ENCODE data around the gene ZNF513.
"Not testable (repeated sequence)": the region's sequence is repeated elsewhere in the genome, so short reads cannot be mapped to it uniquely, and the experiment has no call there.

ZNF513 gene

DNA sequence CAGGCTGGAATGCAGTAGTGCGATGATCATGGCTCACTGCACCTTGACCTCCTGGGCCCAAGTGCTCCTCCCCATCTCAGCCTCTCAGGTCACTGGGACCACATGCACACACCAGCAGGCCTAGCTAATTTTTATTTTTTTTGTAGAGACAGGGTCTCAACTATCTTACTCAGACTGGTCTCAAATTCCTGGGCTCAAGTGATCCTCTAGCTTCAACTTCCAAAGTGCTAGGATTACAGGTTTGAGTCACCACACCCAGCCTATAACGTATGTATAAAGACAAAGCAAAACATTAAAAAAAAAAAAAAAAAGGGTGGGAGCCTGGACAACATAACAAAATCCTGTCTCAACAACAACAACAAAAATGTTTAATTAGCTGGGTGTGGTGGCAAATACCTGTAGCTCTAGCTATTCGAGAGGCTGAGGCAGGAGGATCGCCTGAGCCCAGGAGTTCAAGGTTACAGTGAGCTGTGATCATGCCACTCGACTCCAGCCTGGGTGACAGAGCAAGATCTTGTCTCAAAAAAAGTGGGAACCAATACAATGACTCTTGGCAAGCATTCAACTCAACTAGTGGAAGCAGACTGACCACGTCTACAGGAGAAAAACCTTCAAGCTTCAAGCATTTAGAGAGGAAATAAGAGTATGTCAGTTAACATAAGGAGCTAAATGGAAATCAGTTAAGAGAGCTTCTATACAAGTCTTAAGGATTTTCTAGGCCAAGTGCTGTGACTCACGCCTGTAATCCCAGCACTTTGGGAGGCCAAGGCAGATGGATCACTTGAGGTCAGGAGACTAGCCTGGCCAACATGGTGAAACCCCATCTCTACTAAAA is 26.6 kb downstream of the ZNF513 start:
- FAIRE-seq, result no peak

- FAIRE-seq, result not testable (repeated sequence)
These were observed 27.2 kb downstream of the ZNF513 start for GRCh38 chr2:27353386-27353761.

- FAIRE-seq, result no peak
These were observed 28.5 kb downstream of the ZNF513 start for GRCh38 chr2:27351802-27352598.

DNA sequence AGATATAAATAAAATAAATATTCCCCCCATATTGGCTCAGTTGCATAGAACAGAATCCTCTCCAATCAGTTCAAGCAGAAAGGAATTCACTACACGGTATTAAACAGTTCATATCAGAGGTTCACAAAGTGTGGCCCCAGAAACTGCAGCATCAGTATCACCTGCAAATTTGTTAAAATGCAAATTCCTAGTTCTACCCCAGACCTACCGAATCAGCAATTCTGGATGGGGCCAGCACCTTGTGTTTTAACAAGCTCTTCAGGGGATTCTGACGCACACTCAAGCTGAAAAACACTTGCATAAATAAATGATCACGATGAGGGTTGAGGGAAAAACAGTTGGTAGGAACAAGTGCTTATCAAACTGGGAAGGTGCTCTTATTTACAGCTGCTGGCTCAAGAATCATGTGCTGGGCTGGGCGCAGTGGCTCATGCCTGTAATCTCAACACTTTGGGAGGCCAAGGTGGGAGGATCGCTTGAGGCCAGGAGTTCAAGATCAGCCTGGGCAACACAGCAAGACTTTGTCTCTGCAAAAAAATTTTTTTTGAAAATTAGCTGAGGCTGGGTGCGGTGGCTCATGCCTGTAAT is 30.3 kb downstream of the ZNF513 start:
- no peak for FAIRE-seq

DNA sequence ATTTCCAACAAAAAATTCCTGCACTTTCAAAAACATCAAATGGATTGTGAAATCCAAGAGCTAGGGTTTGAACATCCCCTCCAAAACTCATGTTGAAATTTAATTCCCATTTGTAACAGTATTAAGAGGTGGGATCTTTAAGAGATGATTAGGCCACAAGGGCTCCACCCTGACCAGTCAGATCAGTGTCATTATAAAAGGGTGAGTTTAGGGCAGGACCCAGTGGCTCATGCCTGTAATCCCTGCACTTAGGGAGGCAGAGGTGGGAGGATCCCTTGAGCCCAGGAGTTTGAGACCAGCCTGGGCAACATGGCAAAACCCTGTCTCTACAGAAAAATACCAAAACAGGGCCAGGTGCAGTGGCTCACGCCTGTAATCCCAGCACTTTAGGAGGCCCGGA is 32.9 kb downstream of the ZNF513 start:
- FAIRE-seq, result no peak

GRCh38 chr2:27336173-27336572 is 44.4 kb downstream of the ZNF513 start:
- FAIRE-seq, result no peak

- FAIRE-seq, result no peak
These were observed 45.2 kb downstream of the ZNF513 start for GRCh38 chr2:27335311-27335710.

Measured in islet of Langerhans (tissue), 1 donor.